Loucy (cell line): ENCODE measurements around the gene ACHE.
A peak's percentile ranks its signal among the peaks of the same experiment; 100 is the strongest.

ENCODE experiments used
- H2AFZ ChIP-seq: fragments of 200-600 bp; sonication (generic); 2 replicates; pipeline ENCODE4 v1.6.0; 2016; ENCODE audit warnings: antibody characterized with exemption, mild to moderate bottlenecking, low read length, moderate library complexity
- H3F3A ChIP-seq: fragments of 200-600 bp; 2 replicates; pipeline ENCODE4 v1.6.0; 2016; ENCODE audit warnings: antibody characterized with exemption, low read depth, mild to moderate bottlenecking
- H3K27me3 ChIP-seq: fragments of 200-600 bp; sonication (generic); 2 replicates; pipeline ENCODE4 v1.6.1; 2014; ENCODE audit warnings: low read length, mild to moderate bottlenecking; ENCODE audit not compliant: insufficient read depth, poor library complexity, severe bottlenecking
- H3K36me3 ChIP-seq: fragments of 200-600 bp; sonication (generic); 2 replicates; pipeline ENCODE4 v1.6.1; 2016; ENCODE audit warnings: low read length; ENCODE audit not compliant: insufficient read depth
- H3K4me1 ChIP-seq: fragments of 200-600 bp; sonication (generic); 2 replicates; pipeline ENCODE4 v1.5.1; 2014; ENCODE audit warnings: low read length, mild to moderate bottlenecking; ENCODE audit not compliant: insufficient read depth, poor library complexity, severe bottlenecking
- H3K4me2 ChIP-seq: fragments of 200-600 bp; sonication (generic); 2 replicates; pipeline ENCODE4 v1.6.0; 2014; ENCODE audit warnings: antibody characterized with exemption, low read length, low read depth, mild to moderate bottlenecking; ENCODE audit not compliant: poor library complexity, severe bottlenecking
- H3K4me3 ChIP-seq: fragments of 200-600 bp; sonication (generic); 2 replicates; pipeline ENCODE4 v1.5.1; 2014; ENCODE audit warnings: low read length, mild to moderate bottlenecking, mixed read lengths; ENCODE audit not compliant: poor library complexity, severe bottlenecking
- H3K79me2 ChIP-seq: fragments of 200-600 bp; sonication (generic); 2 replicates; pipeline ENCODE4 v1.6.1; 2014; ENCODE audit warnings: low read length; ENCODE audit not compliant: insufficient read depth
- H3K9ac ChIP-seq: fragments of 200-600 bp; sonication (generic); 2 replicates; pipeline ENCODE4 v1.6.0; 2014; ENCODE audit warnings: mild to moderate bottlenecking, low read depth, low read length, moderate library complexity; ENCODE audit not compliant: poor library complexity, severe bottlenecking
- H3K9me2 ChIP-seq: fragments of 200-600 bp; sonication (generic); replicated peaks from 2 replicates; pipeline ENCODE4 v1.6.1; 2016; ENCODE audit warnings: low read depth, low read length, mixed read lengths
- H3K9me3 ChIP-seq: fragments of 200-600 bp; sonication (generic); 2 replicates; pipeline ENCODE4 v1.6.1; 2014; ENCODE audit warnings: mild to moderate bottlenecking, antibody characterized with exemption, low read length, low read depth; ENCODE audit not compliant: insufficient read depth
- H4K20me1 ChIP-seq: fragments of 200-600 bp; sonication (generic); 2 replicates; pipeline ENCODE4 v1.6.0; 2014; ENCODE audit warnings: antibody characterized with exemption, low read length, mild to moderate bottlenecking; ENCODE audit not compliant: insufficient read depth, poor library complexity, severe bottlenecking
- CTCF ChIP-seq: fragments of 200-600 bp; sonication (generic); conservative IDR thresholded peaks from 2 replicates; pipeline ENCODE4 v1.5.1; 2014; ENCODE audit warnings: mild to moderate bottlenecking, antibody characterized with exemption, low read length
- EZH2phosphoT487 ChIP-seq: fragments of 200-600 bp; IDR thresholded peaks from 2 replicates; pipeline ENCODE4 v1.6.1; 2018; ENCODE audit warnings: antibody characterized with exemption, mild to moderate bottlenecking, moderate library complexity, borderline replicate concordance

The ACHE gene

GRCh38 chr7:100888291-100888987 is 7.2 kb downstream of the ACHE start:
- Histone ChIP-seq H2AFZ (no peak overlapping the region), H3K4me3 (peak overlapping the region; percentile 70), H3K4me1 (peaks cover 28% of the 10 kb centered on the region), H3F3A (0 out of 2 replicates have a peak, but pooled peaks cover 5% of the 10 kb centered on the region), H3K9me2 (no peaks in the 10 kb centered on the region), H3K9ac (peak overlapping the region; percentile 72), H3K9me3 (no peaks in the 10 kb centered on the region), H3K27me3 (no peaks in the 10 kb centered on the region), H3K36me3 (peaks cover 55% of the 10 kb centered on the region; the same call in 1 of the 2 replicates), H4K20me1 (peaks cover 29% of the 10 kb centered on the region), H3K4me2 (peak overlapping the region; percentile 69), H3K79me2 (peaks cover 8% of the 10 kb centered on the region; the same call in 1 of the 2 replicates)
- no peak for TF ChIP-seq CTCF
- TF ChIP-seq EZH2phosphoT487: no peak

GRCh38 chr7:100887516-100888290 is 8.0 kb downstream of the ACHE start:
- Histone ChIP-seq H4K20me1 (peaks cover 36% of the 10 kb centered on the region), H3K4me2 (peak overlapping the region; percentile 29), H3K4me3 (no peak overlapping the region)

More at GRCh38 chr7:100887516-100888290, 8.0 kb downstream of the ACHE start:
- no peaks in the 10 kb centered on the region for H3K9me2 ChIP-seq
- H3F3A ChIP-seq: 0 out of 2 replicates have a peak, but pooled peaks cover 5% of the 10 kb centered on the region
- TF ChIP-seq CTCF: no peak
- no peak for TF ChIP-seq EZH2phosphoT487
- H3K79me2 ChIP-seq: peaks cover 9% of the 10 kb centered on the region; the same call in 1 of the 2 replicates
- H3K36me3 ChIP-seq: peaks cover 62% of the 10 kb centered on the region; the same call in 1 of the 2 replicates
- peaks cover 28% of the 10 kb centered on the region for H3K4me1 ChIP-seq
- H3K9me3 ChIP-seq: no peaks in the 10 kb centered on the region
- no peaks in the 10 kb centered on the region for H3K27me3 ChIP-seq
- no peak overlapping the region for H2AFZ ChIP-seq
- H3K9ac ChIP-seq: peak overlapping the region; percentile 7
